Type B pancreatic cell (in vitro differentiated cells): ENCODE results near the gene BCAR1. TPM values are rescaled to one million over a fixed set of nuclear protein-coding genes. Genes with fewer than 3 reads are reported as not detected.
"Not testable (repeated sequence)": the region's sequence is repeated elsewhere in the genome, so short reads cannot be mapped to it uniquely, and the experiment has no call there.

ENCODE experiments used
- DNase-seq: peaks from one replicate; pipeline ENCODE4 v3.0.0; 2021; ENCODE audit warnings: mixed read lengths; ENCODE audit not compliant: unreplicated experiment; ENCODE audit errors: extremely low spot score
- H3K27ac Mint-ChIP-seq: 2 replicates; pipeline ENCODE4 v1.8.0; 2021; ENCODE audit warnings: mild to moderate bottlenecking, mixed read lengths
- H3K27me3 Mint-ChIP-seq: 2 replicates; pipeline ENCODE4 v1.8.0; 2021; ENCODE audit warnings: mixed read lengths
- H3K36me3 Mint-ChIP-seq: 2 replicates; pipeline ENCODE4 v1.8.0; 2021; ENCODE audit warnings: mixed read lengths
- H3K4me1 Mint-ChIP-seq: one replicate; pipeline ENCODE4 v1.8.0; 2021; ENCODE audit warnings: mixed read lengths; ENCODE audit not compliant: unreplicated experiment
- H3K4me3 Mint-ChIP-seq: 2 replicates; pipeline ENCODE4 v1.8.0; 2021; ENCODE audit warnings: mild to moderate bottlenecking, mixed read lengths
- H3K9me3 Mint-ChIP-seq: 2 replicates; pipeline ENCODE4 v1.8.0; 2021; ENCODE audit warnings: mixed read lengths
- CTCF ChIP-seq: fragments of 200-600 bp; sonication (generic); conservative IDR thresholded peaks from 2 replicates; pipeline ENCODE4 v1.5.0; 2021; ENCODE audit warnings: antibody characterized with exemption, mild to moderate bottlenecking
- total RNA-seq: library from RNA; stranded (reverse); gene quantifications from 2 replicates; pipeline ENCODE4 v1.2.1, GENCODE V29; 2021; ENCODE audit warnings: low replicate concordance

The BCAR1 gene
- total RNA-seq, 1 donor from 2014 or later: 73.0 TPM

- no peak for DNase-seq
- H3K36me3 Mint-ChIP-seq: no peaks in the 10 kb centered on the region
- no peaks in the 10 kb centered on the region for H3K9me3 Mint-ChIP-seq
- no peaks in the 10 kb centered on the region for H3K4me1 Mint-ChIP-seq
- peak overlapping the region; percentile 64 for H3K27ac Mint-ChIP-seq
- H3K4me3 Mint-ChIP-seq: no peak overlapping the region
- H3K27me3 Mint-ChIP-seq: no peaks in the 10 kb centered on the region
- TF ChIP-seq CTCF: no peak
These were observed 26.9 kb downstream of the BCAR1 start for GRCh38 chr16:75224306-75225082.

GRCh38 chr16:75223129-75223528 is 28.3 kb downstream of the BCAR1 start:
- H3K27me3 Mint-ChIP-seq, H3K36me3 Mint-ChIP-seq, H3K9me3 Mint-ChIP-seq, H3K27ac Mint-ChIP-seq, H3K4me1 Mint-ChIP-seq, DNase-seq, H3K4me3 Mint-ChIP-seq: not testable (repeated sequence)

GRCh38 chr16:75222271-75222783 is 29.1 kb downstream of the BCAR1 start:
- H3K27ac Mint-ChIP-seq: no peak overlapping the region
- H3K4me3 Mint-ChIP-seq: no peak overlapping the region
- no peaks in the 10 kb centered on the region for H3K4me1 Mint-ChIP-seq
- H3K36me3 Mint-ChIP-seq: no peaks in the 10 kb centered on the region
- H3K27me3 Mint-ChIP-seq: no peaks in the 10 kb centered on the region
- no peak for TF ChIP-seq CTCF
- DNase-seq: no peak
- no peaks in the 10 kb centered on the region for H3K9me3 Mint-ChIP-seq

GRCh38 chr16:75219838-75220237 is 31.6 kb downstream of the BCAR1 start:
- no peaks in the 10 kb centered on the region for H3K27me3 Mint-ChIP-seq
- H3K36me3 Mint-ChIP-seq: no peaks in the 10 kb centered on the region
- no peak for TF ChIP-seq CTCF
- no peaks in the 10 kb centered on the region for H3K9me3 Mint-ChIP-seq
- no peak overlapping the region for H3K4me3 Mint-ChIP-seq
- H3K27ac Mint-ChIP-seq: no peak overlapping the region
- DNase-seq: no peak
- H3K4me1 Mint-ChIP-seq: no peaks in the 10 kb centered on the region

- Mint-ChIP-seq H3K4me1 (no peaks in the 10 kb centered on the region), H3K9me3 (no peaks in the 10 kb centered on the region), H3K36me3 (no peaks in the 10 kb centered on the region), H3K27me3 (no peaks in the 10 kb centered on the region), H3K4me3 (no peak overlapping the region), H3K27ac (no peak overlapping the region)
- TF ChIP-seq CTCF: no peak
- no peak for DNase-seq
These were observed 32.3 kb downstream of the BCAR1 start for GRCh38 chr16:75219088-75219487.

GRCh38 chr16:75218256-75219076 is 33.0 kb downstream of the BCAR1 start, which contains the start of gene CTRB1:
TSS of gene CTRB1 (plus strand) at chr16:75218988. CDS start at chr16:75219008, 20 bp downstream.
- Mint-ChIP-seq H3K36me3 (no peaks in the 10 kb centered on the region), H3K9me3 (no peaks in the 10 kb centered on the region), H3K4me1 (no peaks in the 10 kb centered on the region), H3K27ac (no peak within 1 kb of the TSS), H3K4me3 (no peak within 1 kb of the TSS), H3K27me3 (no peaks in the 10 kb centered on the region)
- no peak for TF ChIP-seq CTCF
- DNase-seq: no peak
